Measurements from ENCODE around the gene CLIC1.

CLIC1 gene

DNA sequence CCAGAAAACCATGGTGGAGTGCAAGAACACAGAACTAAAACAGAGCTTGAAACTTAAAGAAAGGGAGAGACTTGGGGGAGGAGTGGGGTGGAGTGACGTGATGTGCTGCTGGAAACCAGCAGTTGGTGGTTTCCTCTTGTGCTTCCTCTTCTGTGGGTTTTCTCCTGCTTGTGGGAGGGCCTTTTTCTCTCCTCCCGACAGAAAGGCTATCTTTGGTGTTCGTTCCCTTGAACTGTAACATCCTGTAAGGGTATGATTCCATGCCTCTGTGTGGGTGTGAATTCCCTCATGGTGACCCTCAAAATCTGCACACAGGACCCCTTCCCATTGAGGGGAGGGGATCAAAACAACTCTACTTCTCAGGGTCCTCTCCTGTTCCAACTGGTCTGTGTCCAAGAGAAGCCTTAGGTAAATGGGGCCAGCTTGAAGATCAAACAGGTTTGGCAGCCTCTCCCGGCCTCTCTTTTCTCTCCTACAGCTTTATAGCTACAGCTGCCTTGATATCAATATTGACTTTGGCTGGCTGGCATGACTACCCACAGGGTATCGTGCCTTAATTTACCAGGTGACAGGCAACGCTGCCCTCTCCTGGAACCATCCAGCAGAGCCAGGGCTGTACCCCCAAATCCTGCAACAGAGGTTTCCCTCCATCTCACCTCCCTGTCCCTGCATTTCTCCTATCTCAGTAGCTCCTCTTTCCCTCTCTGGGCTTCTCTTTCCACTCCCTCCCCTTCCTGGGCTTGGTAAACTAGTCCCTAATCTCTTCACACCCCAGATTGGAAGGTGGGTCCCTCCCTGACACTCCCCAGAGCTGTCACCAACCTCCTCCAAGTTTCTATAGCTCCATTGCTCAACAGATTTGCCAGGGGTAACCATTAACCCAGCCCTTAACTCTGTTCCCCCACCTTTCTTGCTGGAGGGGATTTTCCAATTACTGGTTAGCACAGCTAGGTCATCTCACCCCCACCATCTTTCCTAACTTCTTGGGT is 2.0 kb upstream of the CLIC1 start:
- DNase-seq = peak; percentile 65 to 87

DNA sequence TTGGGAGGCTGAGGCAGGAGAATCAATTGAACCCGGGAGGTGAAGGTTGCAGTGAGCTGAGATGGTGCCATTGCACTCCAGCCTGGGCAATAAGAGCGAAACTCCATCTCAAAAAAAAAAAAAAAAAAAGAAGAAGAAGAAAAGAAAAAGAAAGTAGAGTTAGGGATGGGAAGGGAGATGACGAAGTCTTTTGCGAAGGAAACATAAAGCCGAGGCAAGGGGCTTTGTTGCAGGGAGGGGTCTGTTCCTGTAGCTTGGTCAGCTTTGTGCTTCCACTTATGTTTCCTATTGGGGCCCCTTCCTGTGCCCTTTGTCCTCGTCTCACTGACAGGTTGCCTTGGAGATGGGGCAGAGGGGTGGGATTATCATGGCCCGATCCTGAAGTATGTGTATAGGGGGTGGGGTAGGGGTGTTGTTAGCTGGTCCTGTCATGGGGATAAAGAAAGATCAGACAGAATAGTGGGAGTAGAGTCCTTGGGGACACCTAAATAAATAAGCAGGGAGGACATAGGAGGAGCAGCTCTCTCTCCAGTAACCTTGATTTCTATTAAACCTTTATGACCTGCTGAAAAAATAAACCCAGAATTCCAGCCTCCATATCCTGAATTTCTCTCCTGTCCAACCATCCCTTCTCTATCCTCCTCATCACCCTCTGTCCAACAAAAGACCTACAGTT is 1.1 kb upstream of the CLIC1 start:
- DNase-seq = no peak

DNA sequence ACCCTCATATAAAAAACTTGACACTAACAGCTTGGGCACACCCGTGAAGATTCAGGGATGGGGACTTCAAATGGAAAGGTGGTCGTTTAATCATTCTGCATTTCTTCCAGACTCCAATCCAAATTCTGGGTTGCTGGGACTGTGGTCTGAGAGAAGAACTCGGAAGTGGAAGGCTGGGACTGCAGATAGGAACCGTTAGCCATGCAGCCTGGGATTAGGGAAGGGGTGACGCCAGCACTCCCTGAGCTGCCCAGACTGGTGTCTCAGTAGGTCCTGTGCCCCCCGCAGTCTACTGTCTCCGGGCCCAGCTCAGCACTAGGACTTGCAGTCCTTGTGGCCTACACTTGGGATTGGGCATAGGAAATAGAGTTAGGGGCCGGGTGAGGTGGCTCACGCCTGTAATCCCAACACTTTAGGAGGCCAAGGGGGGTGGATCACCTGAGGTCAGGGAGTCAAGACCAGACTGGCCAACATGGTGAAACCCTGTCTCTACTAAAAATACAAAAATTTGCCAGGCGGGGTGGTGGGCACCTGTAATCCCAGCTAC is 511 bp upstream of the CLIC1 start:
- no peak for DNase-seq

DNA sequence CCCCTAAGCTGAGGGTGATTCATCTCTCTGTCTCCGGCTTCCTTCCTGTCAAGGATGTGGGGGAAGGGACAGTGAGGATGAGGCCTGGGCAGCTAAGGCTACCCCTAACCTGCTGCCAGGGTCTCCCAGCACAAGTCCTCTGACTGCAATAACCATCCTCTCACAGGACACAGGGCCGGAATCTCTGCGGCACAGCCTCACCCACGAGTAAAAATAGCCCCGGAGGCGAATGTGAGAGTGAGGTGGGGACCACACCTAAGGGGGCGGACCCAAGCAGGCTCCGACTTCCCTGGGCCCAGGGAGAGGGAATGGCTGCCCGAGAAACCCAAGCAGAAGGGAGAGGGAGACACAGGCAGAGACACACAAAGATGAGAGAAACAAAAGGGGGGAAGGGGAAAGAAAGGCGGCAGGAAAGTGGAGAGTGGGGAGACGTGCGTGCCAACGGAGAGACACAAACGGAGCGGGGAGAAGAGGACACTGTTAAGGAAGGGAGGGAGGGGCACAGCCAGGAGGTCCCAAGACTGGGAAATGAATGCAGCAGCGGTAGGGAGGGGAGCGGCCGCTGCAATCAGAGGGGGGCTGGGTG is 1.4 kb downstream of the CLIC1 start:
- DNase-seq = peak; percentile 73 to 89

DNA sequence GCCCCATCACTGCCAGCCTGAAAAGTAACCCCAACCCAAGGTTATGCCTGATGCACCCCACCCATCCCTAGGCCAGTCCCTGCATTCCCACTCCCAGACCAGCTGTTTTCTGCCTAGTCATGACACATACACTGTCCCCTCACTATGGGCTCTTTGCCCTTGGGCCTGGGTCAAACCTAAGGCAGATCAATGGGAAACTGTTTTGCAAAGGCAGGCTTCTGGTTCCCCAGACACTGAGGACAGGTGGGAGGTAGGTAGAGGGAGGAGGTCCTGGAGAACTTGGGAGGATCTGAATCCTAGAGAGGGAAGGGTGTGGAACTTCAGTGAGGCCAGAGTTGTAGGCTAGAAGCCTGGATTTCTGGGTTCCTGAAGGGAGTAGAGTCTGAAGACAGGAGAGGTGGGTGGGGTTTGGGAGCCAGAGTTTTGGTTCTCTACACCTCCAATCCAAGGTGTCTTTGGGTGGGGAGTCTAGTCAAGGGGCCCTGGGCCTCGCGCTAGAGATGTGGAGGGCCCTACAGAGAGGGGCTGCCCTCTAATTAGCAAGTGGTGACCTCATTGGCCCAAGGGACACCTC is 2.0 kb downstream of the CLIC1 start:
- no peak for DNase-seq

DNA sequence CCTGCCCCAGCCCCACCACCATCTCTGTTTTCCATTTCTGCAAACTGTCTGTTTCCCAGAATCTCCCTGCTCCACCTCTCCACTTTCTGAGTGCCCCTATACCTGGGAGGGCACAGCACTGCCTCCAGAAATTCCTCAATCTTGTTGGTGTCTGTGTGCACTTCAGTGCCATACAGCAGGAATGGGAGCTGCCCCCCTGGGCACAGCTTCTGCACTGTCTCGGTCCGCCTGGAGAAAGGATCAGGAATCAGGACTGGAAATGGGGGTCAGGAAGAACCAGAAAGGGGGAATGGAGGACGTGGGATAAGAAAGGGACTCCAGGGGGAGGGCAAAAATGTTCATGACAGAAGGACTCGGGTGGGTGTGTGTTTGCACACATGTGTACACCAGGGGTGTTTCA is 2.6 kb downstream of the CLIC1 start:
- DNase-seq = no peak

DNA sequence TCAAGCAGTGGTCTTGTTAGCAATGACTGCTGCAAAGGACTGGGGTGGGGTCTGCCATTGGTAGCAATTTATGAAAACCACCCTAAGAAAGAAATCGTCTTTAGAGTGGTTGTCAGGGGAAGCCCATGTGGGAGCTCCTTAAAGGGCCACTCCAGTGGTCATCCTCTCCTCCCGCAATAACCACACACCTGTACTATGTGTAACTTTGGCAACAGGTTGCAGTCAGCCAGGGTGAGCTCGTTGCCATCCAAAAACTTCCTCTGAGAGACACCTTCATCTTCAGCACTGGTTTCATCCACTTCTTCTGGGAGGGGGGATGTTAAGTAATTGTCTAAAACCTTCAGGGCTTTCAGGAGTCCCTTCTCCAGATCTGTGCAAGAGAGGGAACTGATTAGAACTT is 4.3 kb downstream of the CLIC1 start:
- no peak for DNase-seq

DNA sequence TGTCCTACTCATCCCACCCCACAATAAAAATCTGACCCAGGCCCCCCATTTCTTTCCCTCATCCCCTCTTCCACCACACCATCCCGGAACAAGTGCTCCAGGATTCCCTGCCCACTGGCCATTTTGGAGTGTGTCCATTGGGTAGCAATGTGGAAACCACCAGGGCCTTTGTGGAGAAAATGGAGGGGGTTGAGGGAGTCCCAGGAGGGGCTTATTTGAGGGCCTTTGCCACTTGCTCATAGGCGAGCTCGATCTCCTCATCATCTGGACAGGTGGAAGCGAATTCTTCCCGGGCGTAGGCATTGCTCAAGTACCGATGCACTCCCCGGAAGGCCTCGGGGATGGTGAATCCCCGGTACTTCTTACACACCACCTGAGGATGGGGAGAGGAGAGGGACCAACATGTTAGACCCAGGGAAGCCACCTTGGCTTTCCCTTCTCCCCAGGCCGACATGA is 5.7 kb downstream of the CLIC1 start:
- no peak for DNase-seq

DNA sequence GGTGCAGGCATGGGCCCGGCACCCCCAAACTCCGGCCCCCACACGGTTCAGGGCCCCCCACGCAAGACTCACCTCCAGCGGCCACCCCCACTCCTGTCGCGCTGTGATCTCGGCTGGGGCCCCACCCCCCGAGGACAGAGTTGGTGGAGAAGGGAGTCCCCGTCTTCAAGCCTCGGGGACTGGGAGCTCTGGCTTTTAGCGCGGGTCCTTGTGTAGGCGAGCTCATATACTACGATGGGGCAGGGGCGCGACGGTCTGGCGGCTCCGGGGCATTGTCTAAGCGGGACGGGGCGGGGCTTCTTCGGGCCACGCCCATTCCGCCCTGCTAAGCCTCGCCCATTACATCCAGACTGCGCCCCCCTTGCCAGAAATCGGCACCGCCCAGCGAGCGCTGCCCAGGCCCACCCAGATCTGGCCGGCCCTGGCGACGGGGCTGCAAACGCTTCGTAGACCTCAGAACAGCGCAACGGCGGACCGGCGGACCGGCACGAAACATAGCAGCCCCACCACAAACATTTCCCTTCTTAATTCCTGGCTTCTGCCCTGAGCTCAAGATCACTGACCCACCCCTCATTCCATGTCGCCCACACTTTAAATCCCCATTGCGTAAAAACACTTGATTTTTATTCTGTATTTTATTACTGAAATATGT is 6.2 kb downstream of the CLIC1 start:
- peak; percentile 79 to 86 for DNase-seq

DNA sequence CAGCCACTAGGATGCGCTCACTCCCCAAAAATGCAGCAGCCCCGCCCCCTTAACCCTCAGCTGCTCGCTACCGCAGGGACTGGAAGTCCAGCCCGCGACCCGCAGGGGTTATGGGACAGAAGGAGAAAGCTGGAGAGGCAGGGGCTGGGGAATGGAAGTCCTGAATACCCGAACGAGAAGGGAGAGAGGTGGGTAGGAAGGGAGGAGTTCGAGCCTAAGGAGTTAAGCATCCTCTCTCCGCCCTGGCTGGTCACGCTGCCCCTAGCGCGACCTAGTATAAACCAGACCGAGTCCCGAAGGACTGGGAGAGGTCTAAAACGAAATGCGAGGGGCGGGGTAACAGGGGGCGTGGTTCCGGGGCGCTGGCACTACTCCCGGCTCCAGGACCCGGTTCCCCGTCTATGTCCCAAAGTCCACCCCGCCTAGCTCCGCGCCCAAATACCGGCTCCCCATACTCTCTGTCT is 6.8 kb downstream of the CLIC1 start:
- DNase-seq = peak; percentile 84 to 93

DNA sequence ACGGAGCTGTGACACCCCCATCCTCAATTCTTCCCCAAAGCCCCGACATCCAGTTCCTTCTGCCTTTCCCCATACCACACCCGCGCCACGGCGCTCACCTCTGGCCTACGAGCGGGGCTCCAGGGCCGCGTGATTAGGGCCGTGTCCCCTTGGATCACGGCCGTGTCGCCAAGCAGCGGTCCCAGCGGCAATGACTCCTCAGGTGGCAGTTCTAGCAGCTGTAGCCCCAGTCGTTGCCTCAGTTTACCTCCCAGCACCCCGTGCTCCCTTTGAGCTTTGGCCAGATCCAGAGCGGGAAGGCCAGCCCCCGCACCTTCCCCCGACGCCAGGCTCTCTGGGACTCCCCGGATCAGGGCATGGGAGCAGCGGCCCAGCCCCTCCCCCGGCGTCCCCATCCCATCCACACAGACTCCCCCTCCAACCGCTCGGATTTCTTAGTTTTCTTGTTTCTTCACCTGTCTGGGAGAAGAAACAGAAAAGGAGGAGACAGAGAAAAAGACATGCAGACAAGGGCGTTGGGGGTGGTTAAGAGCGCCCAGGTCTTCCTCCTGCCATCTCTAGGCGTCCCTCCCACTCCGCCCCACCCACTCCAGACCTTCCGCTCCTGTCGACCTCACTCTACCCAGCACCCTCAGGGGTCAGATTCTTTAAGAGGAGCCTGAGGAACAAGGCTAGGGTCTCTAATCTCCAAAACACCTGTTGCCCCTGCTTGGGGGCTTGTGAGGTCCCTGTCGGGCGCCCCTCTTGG is 7.4 kb downstream of the CLIC1 start, which contains the start of gene DDAH2:
Gene DDAH2 (minus strand): TSS at position 533 of the 748 bp plus-strand sequence. CDS start 138 bp downstream, at position 395.
- DNase-seq = no peak

DNA sequence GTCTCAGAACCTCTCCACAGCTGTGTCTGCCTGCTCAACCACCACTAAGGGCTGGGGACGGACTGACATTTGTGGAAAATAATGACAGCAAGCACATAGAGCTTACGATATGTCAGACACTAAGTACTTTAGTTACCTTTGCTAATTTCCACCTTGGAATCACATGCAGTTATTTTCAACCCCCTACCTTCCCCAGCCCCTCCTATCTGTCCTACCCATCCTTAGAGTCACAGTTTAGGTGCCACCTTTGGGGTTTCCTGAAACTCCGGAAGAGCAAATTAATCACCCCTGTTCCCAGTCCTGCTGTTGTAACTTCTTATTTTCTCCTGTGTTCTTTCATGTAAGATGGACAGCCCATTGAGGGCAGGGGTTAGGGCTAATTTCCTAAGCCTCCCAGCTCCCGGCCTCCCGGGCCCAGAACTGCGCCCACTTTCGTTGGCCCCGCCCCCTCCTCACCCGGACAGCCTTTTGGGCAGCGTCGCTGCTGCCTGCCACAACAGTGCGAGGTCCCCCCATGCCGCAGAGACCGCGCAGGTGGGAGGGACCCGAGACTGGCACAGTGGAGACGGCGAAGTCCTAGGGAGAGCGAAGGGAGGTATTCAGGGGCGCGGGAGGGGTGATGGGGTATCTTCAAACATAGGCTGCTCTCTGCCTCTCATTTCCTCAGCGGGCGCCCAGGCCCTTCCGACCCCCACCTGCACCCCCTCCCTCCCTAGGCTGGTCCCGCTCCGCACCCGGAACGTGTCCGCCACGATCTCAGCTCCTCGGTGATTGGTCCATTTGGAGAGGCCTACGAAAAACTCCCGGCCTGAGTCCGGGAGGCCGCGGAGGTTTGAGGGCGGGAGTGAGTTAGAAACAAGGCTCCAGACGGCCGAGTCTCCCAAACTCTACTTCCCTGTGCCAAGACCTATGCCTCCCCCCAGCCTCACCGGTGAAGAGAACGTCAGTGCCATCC is 8.3 kb downstream of the CLIC1 start:
- no peak for DNase-seq

DNA sequence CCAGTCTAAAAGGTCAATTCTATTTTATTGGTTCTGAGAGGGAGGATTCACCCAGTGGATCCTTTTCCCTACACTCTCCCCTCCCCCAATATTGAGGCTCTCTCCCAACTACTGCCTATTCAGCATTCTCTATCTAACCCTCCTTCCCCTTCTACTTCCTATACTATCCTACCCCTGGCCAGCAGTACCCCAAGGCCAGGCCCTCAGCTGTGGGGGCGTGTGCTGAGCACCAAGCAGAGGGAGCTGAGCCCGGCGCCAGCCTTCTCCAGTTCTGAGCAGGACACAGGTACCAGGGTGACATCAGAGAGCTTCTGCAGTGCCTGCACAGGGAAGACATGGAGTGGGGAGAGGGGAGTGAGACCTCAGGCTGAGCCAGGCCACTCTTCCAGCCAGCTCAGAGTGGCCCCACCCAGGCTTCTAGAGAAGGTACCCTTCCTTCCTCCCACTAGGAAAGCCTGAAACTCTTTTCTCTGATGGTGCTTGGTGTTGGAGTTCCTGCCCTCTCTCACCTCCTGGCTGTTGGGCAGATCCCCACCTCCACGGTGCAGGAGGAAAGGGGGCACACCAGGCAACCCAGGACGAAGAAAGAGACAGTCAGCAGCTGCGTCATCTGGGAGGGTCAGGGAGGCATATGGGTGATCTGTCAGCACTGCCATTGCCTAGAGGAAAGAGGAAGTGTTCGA is 9.2 kb downstream of the CLIC1 start:
- DNase-seq = no peak

DNA sequence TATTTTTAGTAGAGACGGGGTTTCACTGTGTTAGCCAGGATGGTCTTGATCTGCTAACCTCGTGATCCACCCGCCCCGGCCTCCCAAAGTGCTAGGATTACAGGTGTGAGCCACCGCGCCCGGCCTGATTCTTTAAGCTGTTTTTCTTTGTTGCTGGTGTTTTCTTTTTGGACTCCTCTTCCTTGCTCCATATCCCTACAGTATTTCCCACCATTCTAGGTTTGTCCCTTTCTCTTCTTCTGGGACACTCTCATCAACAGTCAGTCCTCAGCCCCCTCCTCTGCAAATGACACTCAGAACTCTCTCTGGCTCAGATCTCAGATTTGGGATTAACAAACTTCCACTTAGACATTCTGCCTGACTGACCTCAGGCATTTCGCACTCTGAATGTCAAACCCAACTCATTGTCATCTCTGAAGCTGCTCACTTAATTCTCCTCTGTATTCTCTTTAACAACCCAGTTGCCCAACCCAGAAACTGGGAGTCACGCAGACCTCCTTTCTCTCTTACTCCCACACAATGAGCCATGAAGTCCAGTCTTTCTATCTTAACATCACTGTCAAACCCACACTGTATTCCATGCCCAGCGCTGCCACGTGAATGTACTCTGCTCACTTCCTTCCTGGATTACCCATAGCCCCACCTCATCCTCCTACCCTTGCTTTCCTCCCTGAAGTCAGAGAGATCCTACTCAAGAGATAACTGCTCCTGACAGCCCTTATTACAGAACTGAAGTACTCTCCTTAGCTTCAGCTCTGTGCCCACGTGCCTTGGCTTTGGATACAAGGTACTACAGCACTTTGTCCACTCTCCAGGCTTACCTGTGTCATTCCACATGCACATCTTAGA is 10.6 kb downstream of the CLIC1 start:
- no peak for DNase-seq

DNA sequence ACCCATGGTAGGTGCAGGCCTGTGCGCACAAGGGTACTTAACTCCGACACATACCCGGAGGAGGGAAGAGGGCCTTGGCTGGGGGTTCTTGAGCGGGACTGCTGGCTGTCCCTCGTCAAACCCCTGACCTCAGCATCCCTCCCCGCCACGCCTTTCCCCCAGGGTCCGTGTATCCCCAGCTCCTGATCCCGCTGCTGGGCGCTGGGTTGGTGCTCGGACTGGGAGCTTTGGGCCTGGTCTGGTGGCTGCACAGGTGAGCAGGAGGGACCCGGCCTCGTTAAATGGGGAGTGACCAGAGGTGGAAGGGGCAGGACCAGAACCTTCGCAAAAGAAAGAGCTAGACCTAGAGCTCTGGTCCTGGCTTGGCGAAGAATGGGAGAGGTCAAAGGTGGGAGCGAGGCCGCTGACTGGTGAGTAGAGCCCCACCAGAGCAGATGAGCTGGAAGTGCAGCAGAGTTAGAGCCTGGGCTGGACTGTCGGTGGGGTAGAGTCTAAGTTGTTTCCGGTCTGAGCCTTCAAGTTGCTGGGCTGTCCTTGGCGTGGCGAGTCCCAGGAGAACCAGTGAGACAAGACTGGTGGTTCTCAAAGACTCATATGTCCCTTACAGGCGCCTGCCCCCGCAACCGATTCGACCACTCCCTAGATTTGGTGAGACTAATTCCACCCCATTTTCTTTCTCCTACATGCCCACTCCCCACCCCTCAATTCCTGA is 12.2 kb downstream of the CLIC1 start:
- DNase-seq = no peak

DNA sequence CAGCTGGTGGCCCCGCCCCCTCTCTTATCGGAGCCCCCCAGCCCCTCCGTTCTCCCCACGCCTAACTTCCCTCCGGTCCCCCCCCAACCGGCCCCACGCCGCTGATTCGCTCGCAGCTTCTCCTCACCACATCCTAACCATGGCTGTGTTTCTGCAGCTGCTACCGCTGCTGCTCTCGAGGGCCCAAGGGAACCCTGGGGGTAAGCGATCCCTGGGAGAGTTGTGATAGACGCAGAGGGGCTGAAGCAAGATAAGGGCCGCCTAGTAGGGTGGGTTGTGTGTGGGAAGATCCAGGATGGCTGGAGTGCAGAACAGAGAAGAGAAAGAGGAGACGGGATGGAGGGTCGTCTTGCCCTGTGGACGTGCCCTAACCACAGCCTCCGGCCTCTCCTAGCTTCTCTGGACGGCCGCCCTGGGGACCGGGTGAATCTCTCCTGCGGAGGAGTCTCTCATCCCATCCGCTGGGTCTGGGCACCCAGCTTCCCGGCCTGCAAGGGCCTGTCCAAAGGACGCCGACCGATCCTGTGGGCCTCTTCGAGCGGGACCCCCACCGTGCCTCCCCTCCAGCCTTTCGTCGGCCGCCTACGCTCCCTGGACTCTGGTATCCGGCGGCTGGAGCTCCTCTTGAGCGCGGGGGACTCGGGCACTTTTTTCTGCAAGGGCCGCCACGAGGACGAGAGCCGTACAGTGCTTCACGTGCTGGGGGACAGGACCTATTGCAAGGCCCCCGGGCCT is 12.9 kb downstream of the CLIC1 start, which contains the start of gene MPIG6B:
Gene MPIG6B (plus strand): TSS at position 129 of the 735 bp plus-strand sequence. CDS start 11 bp downstream, at position 140.
- DNase-seq = no peak

DNA sequence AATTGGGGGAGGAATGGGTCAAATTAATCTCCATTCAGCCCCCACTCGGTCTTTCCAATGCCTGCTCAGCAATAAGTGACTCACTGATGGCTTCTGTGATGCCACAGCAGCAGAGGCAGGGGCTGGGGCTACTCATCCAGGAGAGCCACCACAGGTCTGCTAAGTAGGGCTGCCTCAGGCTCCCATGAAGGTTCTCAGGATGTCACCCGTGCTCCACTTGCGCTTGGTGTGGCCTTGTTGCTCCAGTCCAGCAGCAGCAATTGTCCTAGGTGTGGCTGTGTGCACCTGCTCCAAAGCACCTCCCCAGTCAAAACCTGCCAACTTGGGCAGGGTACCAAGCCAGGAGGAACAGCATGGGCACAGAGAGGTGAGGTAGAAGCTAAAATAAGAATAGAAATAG is 14.2 kb downstream of the CLIC1 start:
- no peak for DNase-seq

All from SW 1271 (cell line).